Sigmoid colon (tissue), 7 donors: ENCODE data around the gene CNOT4. TPM values are rescaled to one million over a fixed set of nuclear protein-coding genes. Genes with fewer than 3 reads are reported as not detected.

ENCODE experiments used
- DNase-seq: peaks from one replicate; pipeline ENCODE4 v3.0.0-alpha.2; 2019
- H3K27ac ChIP-seq, 4 donors: fragments of 200-600 bp; sonication (generic); one replicate each; pipeline ENCODE4 v1.5.1; 2016 to 2019; ENCODE audit warnings: mild to moderate bottlenecking in 1 of 4
- H3K27me3 ChIP-seq, 3 donors: fragments of 200-600 bp; sonication (generic); one replicate each; pipeline ENCODE4 v1.5.1; 2019; ENCODE audit warnings: mild to moderate bottlenecking in 1 of 3
- H3K36me3 ChIP-seq, 4 donors: fragments of 200-600 bp; sonication (generic); one replicate each; pipeline ENCODE4 v1.5.1; 2016 to 2019
- H3K4me1 ChIP-seq, 4 donors: fragments of 200-600 bp; sonication (generic); one replicate each; pipeline ENCODE4 v1.5.1; 2017 to 2019
- H3K4me3 ChIP-seq, 4 donors: fragments of 200-600 bp; sonication (generic); one replicate each; pipeline ENCODE4 v1.5.1; 2017 to 2019; ENCODE audit warnings: mild to moderate bottlenecking in 2 of 4, moderate library complexity in 1 of 4
- H3K9me3 ChIP-seq, 4 donors: fragments of 200-600 bp in 3 of 4; sonication (generic) in 3 of 4; one replicate each; pipeline versions ENCODE4 v1.5.1 to v1.6.1; 2013 to 2019
- CTCF ChIP-seq, 4 experiments: fragments of 450-650 bp in 3 of 4; fragments of 200-600 bp in 1 of 4; IDR thresholded peaks; one replicate each; pipeline ENCODE4 v1.5.1; 2016 to 2019; ENCODE audit warnings: antibody characterized with exemption in 4 of 4, mild to moderate bottlenecking in 3 of 4, moderate library complexity in 2 of 4
- EP300 ChIP-seq, 4 donors: sonication (generic); formaldehyde crosslinking; IDR thresholded peaks; one replicate each; pipeline ENCODE4 v1.6.1; 2017; ENCODE audit warnings: antibody characterized with exemption in 4 of 4
- POLR2A ChIP-seq, 2 donors: fragments of 450-650 bp; IDR thresholded peaks; one replicate each; pipeline ENCODE4 v1.6.1; 2016; ENCODE audit warnings: antibody characterized with exemption in 2 of 2, mild to moderate bottlenecking in 2 of 2, moderate library complexity in 2 of 2
- POLR2AphosphoS5 ChIP-seq, 4 donors: sonication (generic); formaldehyde crosslinking; IDR thresholded peaks; one replicate each; pipeline ENCODE4 v1.6.1; 2017; ENCODE audit warnings: antibody characterized with exemption in 4 of 4
- WGBS, 2 donors: extraction: QIAGEN DNeasy Blood & Tissue Kit; methylation state at CpG; one replicate each; pipeline ENCODE4 v1.1.7; 2013; 5-methylcytosine and 5-hydroxymethylcytosine counted together
- intact Hi-C: fragments of 100-400 bp; cut with DNase I; formaldehyde crosslinking; loops from one replicate; pipeline ENCODE4 v1.15.1; 2023
- polyA plus RNA-seq, 3 donors: library from polyadenylated mRNA; stranded (reverse); fragments of 200-250 nt; gene quantifications; one replicate each; pipeline ENCODE4 v1.2.3, GENCODE V29; 2013
- total RNA-seq, 4 donors: library from RNA; depleted of rRNA; stranded (reverse); fragments of >200 nt; gene quantifications; one replicate each; pipeline ENCODE4 v1.1.0, GENCODE V29; 2016
- donor health status: healthy with polysubstance abuse.
- donor health status: Bipolar disorder and iron deficiency.
- donor health status: healthy.

The CNOT4 gene
- total and polyA plus RNA-seq, 7 donors = 4.2 to 31.6 (median 23.5) TPM

- Histone ChIP-seq H3K9me3 (no peaks in the 10 kb centered on the region), H3K36me3 (no peaks in the 10 kb centered on the region), H3K27ac (no peak overlapping the region), H3K27me3 (no peaks in the 10 kb centered on the region), H3K4me3 (no peak overlapping the region), H3K4me1 (no peaks in the 10 kb centered on the region)
- intact Hi-C loops = no loop called here
- WGBS, 2 donors = 86 to 91% methylated on average over 6 of the region's 6 CpGs
- TF ChIP-seq CTCF (IDR thresholded peaks at IDR 0.05) = no peak
- TF ChIP-seq EP300 (IDR thresholded peaks at IDR 0.05) = no peak
- no peak for DNase-seq
Measured at GRCh38 chr7:135522509-135522908, 12.6 kb upstream of the CNOT4 start.

- no peak overlapping the region for H3K27ac ChIP-seq
- H3K9me3 ChIP-seq = no peaks in the 10 kb centered on the region
- WGBS, 2 donors = 93 to 96% methylated on average over 4 of the region's 4 CpGs
- no peak overlapping the region for H3K4me3 ChIP-seq
- H3K27me3 ChIP-seq = no peaks in the 10 kb centered on the region
- DNase-seq = no peak
- TF ChIP-seq POLR2A (IDR thresholded peaks at IDR 0.05) = no peak
- no peak for TF ChIP-seq POLR2AphosphoS5 (IDR thresholded peaks at IDR 0.05)
- TF ChIP-seq EP300 (IDR thresholded peaks at IDR 0.05) = no peak
- TF ChIP-seq CTCF (IDR thresholded peaks at IDR 0.05) = no peak
- intact Hi-C loops = no loop called here
- H3K36me3 ChIP-seq = no peaks in the 10 kb centered on the region
- no peaks in the 10 kb centered on the region for H3K4me1 ChIP-seq
Measured at GRCh38 chr7:135519871-135520270, 10.0 kb upstream of the CNOT4 start.

GRCh38 chr7:135519233-135519688 lies 9.4 kb upstream of the CNOT4 start:
- no peak overlapping the region for H3K4me3 ChIP-seq
- intact Hi-C loops = no loop called here
- DNase-seq = no peak
- no peaks in the 10 kb centered on the region for H3K9me3 ChIP-seq
- no peak overlapping the region for H3K27ac ChIP-seq
- H3K4me1 ChIP-seq = no peaks in the 10 kb centered on the region
- no peaks in the 10 kb centered on the region for H3K36me3 ChIP-seq
- TF ChIP-seq POLR2AphosphoS5 (IDR thresholded peaks at IDR 0.05) = no peak
- TF ChIP-seq EP300 (IDR thresholded peaks at IDR 0.05) = no peak
- TF ChIP-seq POLR2A (IDR thresholded peaks at IDR 0.05) = no peak
- TF ChIP-seq CTCF (IDR thresholded peaks at IDR 0.05) = no peak
- H3K27me3 ChIP-seq = no peaks in the 10 kb centered on the region

- 88 to 94% methylated on average over 1 of the region's 1 CpG for WGBS, 2 donors
Measured at GRCh38 chr7:135518748-135519147, 8.8 kb upstream of the CNOT4 start.

More at GRCh38 chr7:135518748-135519147, 8.8 kb upstream of the CNOT4 start:
- no peaks in the 10 kb centered on the region for H3K36me3 ChIP-seq
- H3K9me3 ChIP-seq = no peaks in the 10 kb centered on the region
- no peak overlapping the region for H3K27ac ChIP-seq
- intact Hi-C loops = no loop called here
- no peaks in the 10 kb centered on the region for H3K4me1 ChIP-seq
- DNase-seq = no peak
- no peak for TF ChIP-seq CTCF (IDR thresholded peaks at IDR 0.05)
- no peak for TF ChIP-seq EP300 (IDR thresholded peaks at IDR 0.05)
- no peak for TF ChIP-seq POLR2AphosphoS5 (IDR thresholded peaks at IDR 0.05)
- no peak for TF ChIP-seq POLR2A (IDR thresholded peaks at IDR 0.05)
- no peaks in the 10 kb centered on the region for H3K27me3 ChIP-seq
- no peak overlapping the region for H3K4me3 ChIP-seq
